Activated CD4-positive, alpha-beta T cell treated with anti-CD3 and anti-CD28 coated beads, Interleukin-2, amount 50 U/mL, for 4 hours (primary cell): Measurements from ENCODE around the gene ATF7IP.

Experiments
- DNase-seq, 2 experiments: peaks; one replicate each; pipeline ENCODE4 v3.0.0-alpha.2; 2020

ATF7IP gene

DNA sequence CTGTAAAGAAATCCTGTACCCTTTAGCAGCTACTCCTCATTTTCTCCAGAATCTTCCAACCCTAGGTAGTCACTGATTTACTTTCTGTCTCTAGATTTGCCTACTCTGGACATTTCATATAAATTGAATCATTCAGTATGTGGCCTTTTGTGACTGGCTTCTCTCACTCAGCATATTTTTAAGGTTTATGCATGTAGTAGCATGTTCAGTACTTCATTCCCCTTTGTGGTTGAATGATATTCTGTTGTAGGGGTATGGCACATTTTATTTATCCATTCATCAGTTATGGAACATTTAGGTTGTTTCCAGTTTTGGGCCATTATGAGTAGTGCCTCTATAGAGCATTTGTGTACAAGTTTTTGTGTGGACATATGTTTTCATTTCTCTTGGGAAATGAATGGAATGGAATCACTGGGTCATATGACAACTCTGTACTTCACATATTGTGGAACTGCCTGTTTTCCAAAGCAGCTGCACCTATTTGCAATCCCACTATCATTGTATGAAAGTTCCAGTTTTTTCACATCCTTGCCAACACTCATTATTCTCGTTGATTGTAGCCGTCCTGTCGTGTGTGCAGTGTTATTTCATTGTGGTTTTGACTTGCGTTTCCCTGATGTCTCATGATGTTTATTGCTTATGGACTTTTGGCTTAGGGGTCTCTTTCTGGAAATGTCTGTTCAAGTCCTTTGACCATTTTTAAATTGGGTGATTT, 57.2 kb downstream of the ATF7IP start:
- no peak for DNase-seq

DNA sequence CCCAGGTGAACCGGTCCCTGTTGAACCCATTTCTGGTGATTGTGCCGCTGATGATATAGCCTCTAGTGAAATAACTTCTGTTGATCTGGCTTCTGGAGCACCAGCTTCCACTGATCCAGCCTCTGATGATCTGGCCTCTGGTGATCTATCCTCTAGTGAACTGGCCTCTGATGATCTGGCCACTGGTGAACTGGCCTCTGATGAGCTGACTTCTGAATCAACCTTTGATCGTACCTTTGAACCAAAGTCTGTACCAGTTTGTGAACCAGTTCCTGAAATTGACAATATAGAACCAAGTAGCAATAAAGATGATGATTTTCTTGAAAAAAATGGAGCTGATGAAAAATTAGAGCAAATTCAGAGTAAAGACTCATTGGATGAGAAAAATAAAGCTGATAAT, 59.1 kb downstream of the ATF7IP start:
- DNase-seq: no peak

DNA sequence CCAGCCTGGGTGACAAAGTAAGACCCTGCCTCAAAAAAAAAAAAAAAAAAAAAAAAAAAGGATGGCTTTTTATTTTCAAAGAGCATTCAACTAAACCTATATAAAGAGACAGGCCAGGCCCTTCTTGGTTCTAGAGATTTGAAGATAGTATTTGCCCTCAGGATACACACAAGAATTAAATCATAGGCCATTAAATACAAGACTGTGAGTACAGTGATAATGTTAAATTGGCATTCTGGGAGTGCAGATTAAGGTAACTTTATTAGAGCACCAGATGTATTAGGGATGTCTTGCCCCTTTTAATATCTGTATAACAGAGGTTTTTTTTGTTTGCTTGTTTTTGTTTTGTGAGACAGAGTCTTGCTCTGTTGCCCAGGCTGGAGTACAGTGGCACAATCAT, 61.3 kb downstream of the ATF7IP start:
- DNase-seq: no peak

- no peak for DNase-seq
Measured at GRCh38 chr12:14427929-14428328, 62.4 kb downstream of the ATF7IP start.

- DNase-seq: no peak
Measured at GRCh38 chr12:14430394-14430986, 65.0 kb downstream of the ATF7IP start.

DNA sequence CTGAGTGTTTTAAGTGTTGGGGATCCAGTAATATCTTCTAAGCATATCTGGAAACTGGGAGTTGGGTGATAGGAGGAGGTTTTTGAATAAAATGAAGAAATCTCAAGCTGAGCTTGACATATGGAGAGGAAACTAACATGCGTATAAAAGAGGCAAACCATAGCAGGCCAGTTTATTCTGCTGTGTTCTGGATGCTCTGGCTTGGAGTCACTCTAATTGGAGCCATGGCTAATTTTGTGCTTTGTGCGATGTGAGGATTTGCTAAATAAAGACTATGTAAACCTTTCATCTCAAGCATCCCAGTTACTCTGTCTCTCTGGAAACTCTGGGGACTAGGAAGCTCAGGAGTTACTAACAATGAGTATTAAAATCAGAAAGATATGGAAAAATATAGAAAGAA, 66.5 kb downstream of the ATF7IP start:
- no peak for DNase-seq

DNA sequence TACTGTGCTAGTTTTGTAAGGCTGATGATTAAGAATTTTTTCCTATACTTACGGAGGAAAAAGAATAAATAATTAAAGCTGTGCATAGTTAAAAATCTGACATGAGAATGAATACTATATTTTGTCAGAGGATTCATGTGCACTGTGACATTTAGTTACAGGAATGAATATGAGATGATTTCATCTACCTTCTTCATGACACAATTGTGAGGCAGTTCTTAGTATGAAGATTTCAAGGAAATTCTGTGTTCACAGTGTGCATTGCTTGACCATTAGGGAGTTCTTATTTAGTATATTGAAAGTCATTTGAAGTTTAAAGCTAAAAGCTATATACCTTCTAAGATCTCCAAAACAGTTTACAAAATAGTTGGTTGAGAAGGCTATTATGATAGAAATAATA, 70.1 kb downstream of the ATF7IP start:
- no peak for DNase-seq

- no peak for DNase-seq
Measured at GRCh38 chr12:14442221-14442881, 76.9 kb downstream of the ATF7IP start.

DNA sequence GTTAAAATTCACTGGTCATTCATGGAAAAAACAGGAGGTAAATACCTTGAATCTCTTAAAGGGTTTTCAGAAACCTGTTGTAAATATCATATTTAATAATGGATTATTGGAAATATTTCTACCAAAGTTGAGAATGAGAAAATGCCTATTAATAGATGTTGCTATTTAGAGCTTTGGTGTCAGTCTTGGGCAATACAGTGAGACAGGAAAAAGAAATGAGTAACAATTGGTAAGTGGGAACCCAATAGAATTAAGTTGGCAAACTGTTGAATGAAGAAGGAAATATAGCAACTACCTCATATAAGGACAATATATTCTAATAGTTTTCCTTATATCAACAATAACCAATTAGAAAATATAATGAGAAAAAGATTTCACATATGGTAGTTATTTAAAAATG, 78.0 kb downstream of the ATF7IP start:
- DNase-seq: no peak

GRCh38 chr12:14450479-14450878, 85.0 kb downstream of the ATF7IP start:
- no peak for DNase-seq

GRCh38 chr12:14452336-14452735, 86.9 kb downstream of the ATF7IP start:
- no peak for DNase-seq

- DNase-seq: no peak
Measured at GRCh38 chr12:14452865-14453264, 87.4 kb downstream of the ATF7IP start.

GRCh38 chr12:14454098-14454907, 88.8 kb downstream of the ATF7IP start:
- no peak for DNase-seq

GRCh38 chr12:14460212-14460841, 94.8 kb downstream of the ATF7IP start:
- DNase-seq: no peak

DNA sequence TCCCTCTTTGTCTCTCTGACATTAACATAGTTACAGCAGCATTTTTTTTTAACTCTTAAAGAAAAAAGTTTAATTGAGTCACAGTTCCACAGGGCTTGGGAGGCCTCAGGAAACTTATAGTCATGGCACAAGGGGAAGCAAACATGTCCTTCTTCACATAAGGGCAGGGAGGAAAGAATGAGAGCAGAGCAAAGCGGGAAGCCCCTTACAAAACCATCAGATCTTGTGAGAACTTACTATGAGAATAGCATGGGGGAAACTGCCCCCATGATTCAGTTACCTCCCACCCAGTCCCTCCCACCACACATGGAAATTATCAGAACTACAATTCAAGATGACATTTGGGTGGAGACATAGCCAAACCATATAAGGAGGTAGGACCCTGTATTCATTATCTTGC, 106.0 kb downstream of the ATF7IP start:
- DNase-seq: no peak

DNA sequence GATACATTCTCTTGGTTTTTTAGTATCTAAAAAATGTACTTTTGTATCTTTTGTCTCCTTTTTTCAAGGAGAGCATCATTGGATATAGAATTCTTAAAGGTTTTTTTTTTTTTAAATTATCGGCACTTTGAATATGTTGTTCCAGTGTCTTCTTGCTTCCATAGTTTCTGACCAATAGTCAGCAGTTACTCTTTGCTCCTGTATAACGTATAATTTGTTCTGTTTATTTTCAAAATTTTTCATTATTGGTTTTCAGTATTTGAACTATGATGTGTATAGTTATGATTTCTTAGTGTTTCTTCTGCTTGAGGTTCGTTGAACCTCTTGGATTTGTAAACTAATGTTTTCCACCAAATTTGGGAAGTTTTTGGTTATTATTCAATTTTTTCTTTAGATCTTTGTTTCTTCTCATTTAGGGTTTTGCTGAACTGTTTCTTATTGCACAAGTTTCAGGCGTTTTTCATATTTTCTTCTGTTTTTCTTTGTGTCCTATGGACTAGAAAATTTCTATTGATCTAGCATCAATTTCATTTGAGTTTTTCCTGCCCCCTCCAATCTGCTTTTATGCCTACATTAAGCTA, 108.3 kb downstream of the ATF7IP start:
- no peak for DNase-seq

DNA sequence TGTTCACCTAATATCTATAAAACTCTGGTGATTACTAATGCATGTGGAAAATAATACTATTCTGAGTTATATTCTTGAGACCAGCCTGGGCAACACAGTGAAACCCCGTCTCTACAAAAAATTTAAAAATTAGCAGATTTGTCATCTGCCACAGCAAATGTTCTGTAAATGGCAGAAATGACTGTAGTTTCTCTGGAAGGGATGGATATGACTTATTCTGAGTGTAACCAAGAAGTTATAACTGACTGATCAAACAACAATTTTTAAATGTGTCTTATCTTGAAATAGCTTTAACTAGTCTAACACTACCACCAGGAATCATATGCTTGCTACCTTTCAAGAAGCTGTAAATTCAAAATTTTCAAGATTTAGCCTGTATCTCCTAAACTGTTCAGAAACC, 113.5 kb downstream of the ATF7IP start:
- DNase-seq: no peak

- DNase-seq: no peak
Measured at GRCh38 chr12:14481201-14481600, 115.7 kb downstream of the ATF7IP start.

DNA sequence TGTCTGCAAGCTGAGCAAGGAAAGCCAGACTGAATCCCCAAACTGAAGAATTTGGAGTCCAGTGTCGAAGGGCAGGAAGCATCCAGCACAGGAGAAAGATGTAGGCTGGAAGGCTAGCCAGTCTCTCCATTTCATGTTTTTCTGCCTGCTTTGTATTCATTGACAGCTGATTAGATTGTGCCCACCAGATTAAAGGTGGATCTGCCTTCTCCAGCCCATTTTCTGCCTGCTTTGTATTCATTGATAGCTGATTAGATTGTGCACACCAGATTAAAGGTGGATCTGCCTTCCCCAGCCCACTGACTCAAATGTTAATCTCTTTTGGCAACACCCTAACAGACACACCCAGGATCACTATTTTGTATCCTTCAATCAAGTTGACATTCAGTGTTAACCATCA, 116.9 kb downstream of the ATF7IP start:
- no peak for DNase-seq

DNA sequence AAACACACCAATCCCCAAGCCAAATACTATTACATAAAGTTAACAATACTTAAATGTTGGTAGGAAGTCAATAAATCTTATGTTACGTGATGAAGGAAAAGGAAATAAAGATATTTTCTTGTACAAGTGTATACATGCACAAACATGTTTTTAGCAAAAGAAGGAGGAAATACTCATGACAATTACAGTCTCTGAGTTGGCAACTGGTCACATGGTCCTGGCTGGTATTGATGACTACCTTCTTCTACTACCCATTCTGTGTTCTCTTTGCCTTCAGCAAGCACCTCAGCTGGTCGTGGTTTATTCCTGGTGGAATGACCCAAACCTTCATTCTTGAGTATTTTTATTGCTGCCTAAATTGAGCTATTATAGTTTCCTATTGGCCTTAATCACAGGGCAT, 117.4 kb downstream of the ATF7IP start:
- DNase-seq: no peak

- DNase-seq: no peak
Measured at GRCh38 chr12:14495326-14495725, 129.8 kb downstream of the ATF7IP start.
